ENCODE data around the gene OR4S2. TPM values are rescaled to one million over a fixed set of nuclear protein-coding genes. Genes with fewer than 3 reads are reported as not detected.

The OR4S2 gene
- total and polyA plus RNA-seq, 7 donors, result not detected

GRCh38 chr11:55652560-55652959 lies 4.4 kb downstream of the OR4S2 start:
- DNase-seq, result no peak
- Histone ChIP-seq H3K27me3 (no peaks in the 10 kb centered on the region), H3K27ac (no peak overlapping the region), H3K9me3 (no peaks in the 10 kb centered on the region), H3K4me1 (no peaks in the 10 kb centered on the region), H3K4me3 (no peak overlapping the region), H3K36me3 (no peaks in the 10 kb centered on the region)
- WGBS, 2 donors, result 67 to 75% methylated on average over 1 of the region's 1 CpG
- intact Hi-C loops (cut with DNase I), result no loop called here
- TF ChIP-seq EP300 (IDR thresholded peaks at IDR 0.05), result no peak
- TF ChIP-seq, protein P1, sequence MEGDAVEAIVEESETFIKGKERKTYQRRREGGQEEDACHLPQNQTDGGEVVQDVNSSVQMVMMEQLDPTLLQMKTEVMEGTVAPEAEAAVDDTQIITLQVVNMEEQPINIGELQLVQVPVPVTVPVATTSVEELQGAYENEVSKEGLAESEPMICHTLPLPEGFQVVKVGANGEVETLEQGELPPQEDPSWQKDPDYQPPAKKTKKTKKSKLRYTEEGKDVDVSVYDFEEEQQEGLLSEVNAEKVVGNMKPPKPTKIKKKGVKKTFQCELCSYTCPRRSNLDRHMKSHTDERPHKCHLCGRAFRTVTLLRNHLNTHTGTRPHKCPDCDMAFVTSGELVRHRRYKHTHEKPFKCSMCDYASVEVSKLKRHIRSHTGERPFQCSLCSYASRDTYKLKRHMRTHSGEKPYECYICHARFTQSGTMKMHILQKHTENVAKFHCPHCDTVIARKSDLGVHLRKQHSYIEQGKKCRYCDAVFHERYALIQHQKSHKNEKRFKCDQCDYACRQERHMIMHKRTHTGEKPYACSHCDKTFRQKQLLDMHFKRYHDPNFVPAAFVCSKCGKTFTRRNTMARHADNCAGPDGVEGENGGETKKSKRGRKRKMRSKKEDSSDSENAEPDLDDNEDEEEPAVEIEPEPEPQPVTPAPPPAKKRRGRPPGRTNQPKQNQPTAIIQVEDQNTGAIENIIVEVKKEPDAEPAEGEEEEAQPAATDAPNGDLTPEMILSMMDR (IDR thresholded peaks at IDR 0.05), result no peak

DNA sequence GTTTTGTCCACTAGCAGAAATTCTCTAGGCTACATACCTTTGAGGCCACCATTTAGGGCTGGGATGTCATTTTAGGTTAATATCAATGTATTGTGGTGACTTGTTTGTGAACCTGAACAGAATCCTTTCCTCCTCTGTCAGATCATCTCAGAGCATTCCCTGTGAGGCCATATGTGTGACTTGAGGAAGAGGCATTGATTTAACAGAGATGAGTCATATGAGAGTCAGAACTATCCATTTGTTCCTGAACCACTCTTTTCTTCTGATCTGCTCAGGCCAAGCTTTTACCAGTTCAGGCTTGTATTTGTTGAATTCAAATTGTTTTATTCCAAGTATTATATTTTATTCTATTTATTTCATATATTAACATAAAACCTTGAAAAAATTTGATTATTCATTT lies 7.0 kb downstream of the OR4S2 start:
- H3K4me1 ChIP-seq, result no peaks in the 10 kb centered on the region
- intact Hi-C loops (cut with DNase I), result no loop called here
- H3K27ac ChIP-seq, result no peak overlapping the region
- no peak overlapping the region for H3K4me3 ChIP-seq
- H3K9me3 ChIP-seq, result no peaks in the 10 kb centered on the region
- TF ChIP-seq, protein P1 (IDR thresholded peaks at IDR 0.05), result no peak
- TF ChIP-seq POLR2AphosphoS5 (IDR thresholded peaks at IDR 0.05) (no peak), POLR2A (IDR thresholded peaks at IDR 0.05) (no peak), EP300 (IDR thresholded peaks at IDR 0.05) (no peak)
- H3K27me3 ChIP-seq, result no peaks in the 10 kb centered on the region
- no peak for DNase-seq
- H3K36me3 ChIP-seq, result no peaks in the 10 kb centered on the region

DNA sequence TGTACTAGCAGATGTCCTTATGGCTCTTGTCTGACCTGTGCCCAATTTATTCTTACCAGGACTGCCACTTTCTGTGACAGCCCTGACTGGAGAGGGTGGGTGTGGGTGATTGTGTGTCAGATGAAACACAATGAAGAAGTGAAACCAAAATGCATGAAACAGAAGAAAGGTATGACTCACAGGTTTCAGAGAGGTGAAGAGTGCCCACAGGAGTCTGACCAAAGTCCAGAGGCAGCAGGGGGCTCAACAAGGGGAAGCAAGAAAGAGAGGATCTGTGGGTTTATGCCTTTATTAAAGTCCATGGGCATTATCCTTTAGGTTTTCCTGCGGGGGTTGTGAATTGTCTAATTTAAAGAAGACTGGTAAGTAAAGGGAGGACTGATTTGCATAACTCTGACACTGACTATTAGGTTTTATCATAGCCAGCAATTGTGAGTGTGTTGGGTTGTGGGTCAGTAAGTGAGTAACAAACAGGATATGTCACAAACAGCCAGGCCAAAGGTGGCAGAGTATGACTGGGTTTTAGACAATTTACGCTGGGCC lies 10.0 kb downstream of the OR4S2 start:
- TF ChIP-seq, protein P1 (IDR thresholded peaks at IDR 0.05), result no peak
- TF ChIP-seq EP300 (IDR thresholded peaks at IDR 0.05) (no peak), POLR2AphosphoS5 (IDR thresholded peaks at IDR 0.05) (no peak), POLR2A (IDR thresholded peaks at IDR 0.05) (no peak)
- 86 to 87% methylated on average over 2 of the region's 2 CpGs for WGBS, 2 donors
- DNase-seq, result no peak
- intact Hi-C loops (cut with DNase I), result no loop called here
- H3K4me3 ChIP-seq, result no peak overlapping the region
- no peaks in the 10 kb centered on the region for H3K9me3 ChIP-seq
- no peak overlapping the region for H3K27ac ChIP-seq
- H3K4me1 ChIP-seq, result no peaks in the 10 kb centered on the region
- H3K36me3 ChIP-seq, result no peaks in the 10 kb centered on the region
- no peaks in the 10 kb centered on the region for H3K27me3 ChIP-seq

DNA sequence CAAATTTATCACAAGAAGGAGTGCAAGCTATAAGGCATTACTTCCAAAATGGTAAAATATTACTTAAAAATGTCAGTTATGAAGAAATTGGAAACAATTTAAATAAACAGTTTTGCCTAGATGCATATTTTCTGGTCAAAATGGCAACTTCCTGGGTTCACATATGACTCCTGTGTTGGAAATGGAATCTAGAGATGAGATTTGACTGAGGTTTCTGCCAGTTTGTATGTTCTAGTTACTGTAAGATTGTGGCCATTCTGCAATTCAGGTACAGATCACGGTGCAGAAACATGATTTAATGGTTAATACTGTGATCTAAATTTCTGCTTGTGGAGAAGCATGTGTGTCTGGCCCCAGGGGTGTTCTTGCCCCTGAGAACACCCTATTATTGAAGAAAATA lies 10.5 kb downstream of the OR4S2 start:
- Histone ChIP-seq H3K27ac (no peak overlapping the region), H3K9me3 (no peaks in the 10 kb centered on the region), H3K4me1 (no peaks in the 10 kb centered on the region), H3K4me3 (no peak overlapping the region), H3K27me3 (no peaks in the 10 kb centered on the region), H3K36me3 (no peaks in the 10 kb centered on the region)
- 51 to 59% methylated on average over 1 of the region's 1 CpG for WGBS, 2 donors
- DNase-seq, result no peak
- intact Hi-C loops (cut with DNase I), result no loop called here
- TF ChIP-seq EP300 (IDR thresholded peaks at IDR 0.05) (no peak), POLR2A (IDR thresholded peaks at IDR 0.05) (no peak), POLR2AphosphoS5 (IDR thresholded peaks at IDR 0.05) (no peak)
- TF ChIP-seq, protein P1 (IDR thresholded peaks at IDR 0.05), result no peak

- DNase-seq, result no peak
- TF ChIP-seq POLR2AphosphoS5 (IDR thresholded peaks at IDR 0.05) (no peak), POLR2A (IDR thresholded peaks at IDR 0.05) (no peak), EP300 (IDR thresholded peaks at IDR 0.05) (no peak)
- TF ChIP-seq, protein P1 (IDR thresholded peaks at IDR 0.05), result no peak
- Histone ChIP-seq H3K27ac (no peak within 1 kb of the TSS), H3K9me3 (no peaks in the 10 kb centered on the region), H3K4me1 (no peaks in the 10 kb centered on the region), H3K4me3 (no peak within 1 kb of the TSS), H3K27me3 (no peaks in the 10 kb centered on the region), H3K36me3 (no peaks in the 10 kb centered on the region)
- intact Hi-C loops (cut with DNase I), result no loop called here
- 72 to 84% methylated on average over 1 of the region's 1 CpG for WGBS, 2 donors
Observed at GRCh38 chr11:55661901-55662300, 13.8 kb downstream of the OR4S2 start, which contains the start of gene OR4C6. OR4C6 (plus strand) TSS chr11:55662201; CDS start chr11:55665167, 2,966 bp downstream.

Measured in sigmoid colon (tissue), 7 donors.